Thyroid gland (tissue), 4 donors: ENCODE data around the gene NGEF. TPM values are rescaled to one million over a fixed set of nuclear protein-coding genes. Genes with fewer than 3 reads are reported as not detected.

Experiments
- DNase-seq, 2 donors: peaks; one replicate each; pipeline ENCODE4 v3.0.0-alpha.2; 2019
- H3K27ac ChIP-seq, 3 donors: fragments of 200-600 bp; sonication (generic); 1 replicate in 2 of 3; 2 replicates in 1 of 3; pipeline ENCODE4 v1.5.1; 2016 to 2019; ENCODE audit warnings: mild to moderate bottlenecking in 1 of 3, moderate library complexity in 1 of 3
- H3K27me3 ChIP-seq: fragments of 200-600 bp; sonication (generic); one replicate; pipeline ENCODE4 v1.5.1; 2019
- H3K36me3 ChIP-seq, 2 donors: fragments of 200-600 bp; sonication (generic); one replicate each; pipeline ENCODE4 v1.5.1; 2016 to 2019
- H3K4me1 ChIP-seq, 2 donors: fragments of 200-600 bp; sonication (generic); one replicate each; pipeline ENCODE4 v1.5.1; 2017 to 2019
- H3K4me3 ChIP-seq, 3 donors: fragments of 200-600 bp; sonication (generic); replicated peaks in 1 of 3; 1 replicate in 2 of 3; 2 replicates in 1 of 3; pipeline ENCODE4 v1.5.1; 2016; ENCODE audit warnings: mild to moderate bottlenecking in 1 of 3
- H3K9me3 ChIP-seq: fragments of 200-600 bp; sonication (generic); one replicate; pipeline ENCODE4 v1.5.1; 2017
- CTCF ChIP-seq, 6 experiments: fragments of 200-600 bp in 3 of 6; fragments of 450-650 bp in 3 of 6; sonication (generic) in 3 of 6; IDR thresholded peaks; one replicate each; pipeline ENCODE4 v1.5.1; 2016 to 2019; ENCODE audit warnings: antibody characterized with exemption in 6 of 6, mild to moderate bottlenecking in 2 of 6, inconsistent platforms in 1 of 6, moderate library complexity in 1 of 6
- POLR2A ChIP-seq, 2 donors: fragments of 450-650 bp; IDR thresholded peaks; one replicate each; pipeline ENCODE4 v1.6.1; 2017; ENCODE audit warnings: antibody characterized with exemption in 2 of 2, mild to moderate bottlenecking in 2 of 2, moderate library complexity in 1 of 2
- WGBS, 2 donors: methylation state at CpG; one replicate each; pipeline ENCODE4 v1.1.5; 2017; 5-methylcytosine and 5-hydroxymethylcytosine counted together
- intact Hi-C: fragments of 100-400 bp; cut with DNase I; formaldehyde crosslinking; loops from one replicate; pipeline ENCODE4 v1.15.1; 2023
- total RNA-seq, 4 donors: library from RNA; depleted of rRNA; stranded (reverse); fragments of >200 nt; gene quantifications; one replicate each; pipeline ENCODE4 v1.2.3, GENCODE V29; 2016

NGEF gene
- total RNA-seq, 4 donors from 2014 or later, result 0.11 to 2.1 TPM; not detected in 2

DNA sequence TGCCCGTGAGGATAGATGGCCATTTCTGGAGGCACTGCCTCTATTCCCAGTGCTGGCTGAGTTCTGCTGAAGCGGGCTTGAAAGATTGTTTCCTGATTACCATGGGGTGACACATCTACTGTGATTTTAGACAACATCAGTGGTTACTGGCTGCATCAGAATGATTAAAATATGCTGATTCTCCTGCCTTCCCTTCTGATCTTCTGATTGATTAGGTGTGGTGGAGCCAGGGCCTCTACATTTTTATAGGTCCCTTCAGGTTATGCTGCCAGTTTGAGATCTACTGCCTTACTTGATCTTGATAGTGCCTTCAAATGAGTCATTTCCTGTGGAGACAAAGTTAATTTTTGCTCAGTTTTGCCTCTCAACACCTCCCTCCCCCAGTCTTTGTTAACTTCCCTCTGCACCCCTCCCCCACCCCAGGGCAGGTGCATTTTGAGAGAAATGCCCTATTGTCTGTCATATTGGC lies 174.6 kb downstream of the NGEF start:
- no peak overlapping the region for H3K27ac ChIP-seq
- WGBS, 2 donors, result 75 to 80% methylated on average over 2 of the region's 2 CpGs
- intact Hi-C loops, result no loop called here
- H3K27me3 ChIP-seq, result no peaks in the 10 kb centered on the region
- peaks cover 0 to 3% of the 10 kb centered on the region in 2 donors for H3K4me1 ChIP-seq
- no peak overlapping the region for H3K4me3 ChIP-seq
- no peaks in the 10 kb centered on the region for H3K9me3 ChIP-seq
- no peak for DNase-seq
- peaks cover 25 to 41% of the 10 kb centered on the region in 2 donors for H3K36me3 ChIP-seq
- TF ChIP-seq CTCF (IDR thresholded peaks at IDR 0.05), result no peak

- H3K27ac ChIP-seq, result no peak overlapping the region
- intact Hi-C loops, result no loop called here
- TF ChIP-seq POLR2A (IDR thresholded peaks at IDR 0.05), result no peak
- no peak for TF ChIP-seq CTCF (IDR thresholded peaks at IDR 0.05)
- WGBS, 2 donors, result 91 to 98% methylated on average over 4 of the region's 4 CpGs
- H3K4me1 ChIP-seq, result peaks cover 0 to 3% of the 10 kb centered on the region in 2 donors
- peaks cover 35 to 49% of the 10 kb centered on the region in 2 donors for H3K36me3 ChIP-seq
- DNase-seq, result no peak
- H3K4me3 ChIP-seq, result no peak overlapping the region
- H3K9me3 ChIP-seq, result no peaks in the 10 kb centered on the region
- no peaks in the 10 kb centered on the region for H3K27me3 ChIP-seq
Measured at GRCh38 chr2:232836934-232837333, 176.1 kb downstream of the NGEF start.

- Histone ChIP-seq H3K27me3 (no peaks in the 10 kb centered on the region), H3K9me3 (no peaks in the 10 kb centered on the region), H3K4me1 (peaks cover 0 to 3% of the 10 kb centered on the region in 2 donors), H3K36me3 (peaks cover 32 to 48% of the 10 kb centered on the region in 2 donors), H3K4me3 (no peak overlapping the region), H3K27ac (no peak overlapping the region)
- DNase-seq, result no peak
- intact Hi-C loops, result no loop called here
- TF ChIP-seq POLR2A (IDR thresholded peaks at IDR 0.05) (no peak), CTCF (IDR thresholded peaks at IDR 0.05) (no peak)
- WGBS, 2 donors, result 77 to 80% methylated on average over 14 of the region's 14 CpGs
Measured at GRCh38 chr2:232835687-232836208, 177.3 kb downstream of the NGEF start.

GRCh38 chr2:232833830-232834229 lies 179.2 kb downstream of the NGEF start:
- Histone ChIP-seq H3K27me3 (no peaks in the 10 kb centered on the region), H3K36me3 (peaks cover 41 to 44% of the 10 kb centered on the region in 2 donors), H3K4me3 (no peak overlapping the region), H3K4me1 (peaks cover 0 to 3% of the 10 kb centered on the region in 2 donors), H3K27ac (no peak overlapping the region), H3K9me3 (no peaks in the 10 kb centered on the region)
- intact Hi-C loops, result no loop called here
- no peak for DNase-seq
- TF ChIP-seq CTCF (IDR thresholded peaks at IDR 0.05) (no peak), POLR2A (IDR thresholded peaks at IDR 0.05) (no peak)
- WGBS, 2 donors, result 92 to 100% methylated on average over 1 of the region's 1 CpG

GRCh38 chr2:232831496-232831895 lies 181.6 kb downstream of the NGEF start:
- WGBS, 2 donors, result 93 to 97% methylated on average over 3 of the region's 3 CpGs
- DNase-seq, result no peak
- Histone ChIP-seq H3K4me3 (no peak overlapping the region), H3K9me3 (no peaks in the 10 kb centered on the region), H3K27ac (no peak overlapping the region), H3K4me1 (peaks cover 0 to 9% of the 10 kb centered on the region in 2 donors), H3K36me3 (peaks cover 41% of the 10 kb centered on the region in 2 donors), H3K27me3 (no peaks in the 10 kb centered on the region)
- intact Hi-C loops, result no loop called here
- TF ChIP-seq POLR2A (IDR thresholded peaks at IDR 0.05), result no peak
- no peak for TF ChIP-seq CTCF (IDR thresholded peaks at IDR 0.05)
